WTC11 (cell line): ENCODE data around the gene SNX11. TPM values are rescaled to one million over a fixed set of nuclear protein-coding genes. Genes with fewer than 3 reads are reported as not detected.

Experiments
- ATAC-seq: fragments of 200-7000 bp; cut with Tn5 transposase; 2 replicates; pipeline ENCODE4 v1.10.0; 2021; ENCODE audit warnings: mild to moderate bottlenecking, moderate library complexity
- CTCF ChIA-PET: fragments of 300-600 bp; sonication (Branson Sonifier 250); formaldehyde crosslinking; loops from one replicate; lab custom pipeline; 2021; ENCODE audit warnings: antibody characterized with exemption; lab: Charles Lee
- POLR2A ChIA-PET: fragments of 350-600 bp; sonication (Branson Sonifier 250); formaldehyde crosslinking; loops from one replicate; lab custom pipeline; 2021; ENCODE audit warnings: antibody characterized with exemption; lab: Charles Lee
- DNase-seq: peaks from one replicate; pipeline ENCODE4 v3.0.0; 2021; ENCODE audit warnings: low spot score
- H3K27ac Mint-ChIP-seq: 2 replicates; pipeline ENCODE4 v1.8.0; 2021; ENCODE audit warnings: mixed read lengths
- H3K27me3 Mint-ChIP-seq: 2 replicates; pipeline ENCODE4 v1.8.0; 2021; ENCODE audit warnings: low read depth, mild to moderate bottlenecking, moderate library complexity, mixed read lengths
- H3K36me3 Mint-ChIP-seq: 2 replicates; pipeline ENCODE4 v1.8.0; 2021; ENCODE audit warnings: mixed read lengths
- H3K4me1 Mint-ChIP-seq: 2 replicates; pipeline ENCODE4 v1.8.0; 2022; ENCODE audit warnings: mixed read lengths
- H3K4me3 Mint-ChIP-seq: 2 replicates; pipeline ENCODE4 v1.8.0; 2021; ENCODE audit warnings: mild to moderate bottlenecking, moderate library complexity, mixed read lengths
- H3K9me3 Mint-ChIP-seq: 2 replicates; pipeline ENCODE4 v1.8.0; 2021; ENCODE audit warnings: mixed read lengths
- E2F4 ChIP-seq: sonication (generic); formaldehyde crosslinking; IDR thresholded peaks from 2 replicates; pipeline ENCODE4 v1.8.1; 2022; ENCODE audit warnings: low read depth, mild to moderate bottlenecking, moderate library complexity, missing genetic modification reagents, borderline replicate concordance
- ELF4 ChIP-seq: sonication (generic); formaldehyde crosslinking; IDR thresholded peaks from 2 replicates; pipeline ENCODE4 v1.8.1; 2022; ENCODE audit warnings: low read depth, mild to moderate bottlenecking, moderate library complexity, missing genetic modification reagents
- ETV6 ChIP-seq: sonication (generic); formaldehyde crosslinking; IDR thresholded peaks from 2 replicates; pipeline ENCODE4 v1.8.1; 2022; ENCODE audit warnings: mild to moderate bottlenecking, missing genetic modification reagents
- MLX ChIP-seq: sonication (generic); formaldehyde crosslinking; IDR thresholded peaks from 2 replicates; pipeline ENCODE4 v1.8.1; 2023; ENCODE audit warnings: mild to moderate bottlenecking, missing genetic modification reagents, moderate library complexity
- MYBL2 ChIP-seq: sonication (generic); formaldehyde crosslinking; IDR thresholded peaks from 2 replicates; pipeline ENCODE4 v1.8.1; 2023; ENCODE audit warnings: mild to moderate bottlenecking, moderate library complexity, missing genetic modification reagents
- NFE2L1 ChIP-seq: sonication (generic); formaldehyde crosslinking; IDR thresholded peaks from 2 replicates; pipeline ENCODE4 v1.8.1; 2023; ENCODE audit warnings: missing genetic modification reagents
- PRRX2 ChIP-seq: fragments of 250-450 bp; sonication (Bioruptor Pico); IDR thresholded peaks from 2 replicates; pipeline ENCODE4 v1.8.0; 2021; ENCODE audit warnings: mild to moderate bottlenecking
- TEAD4 ChIP-seq: sonication (generic); formaldehyde crosslinking; IDR thresholded peaks from 2 replicates; pipeline ENCODE4 v1.8.0; 2022; ENCODE audit warnings: mild to moderate bottlenecking, missing genetic modification reagents
- ZNF138 ChIP-seq: sonication (generic); formaldehyde crosslinking; conservative IDR thresholded peaks from 2 replicates; pipeline ENCODE4 v1.8.1; 2022; ENCODE audit warnings: mild to moderate bottlenecking, moderate library complexity, missing genetic modification reagents
- ZNF232 ChIP-seq: sonication (generic); formaldehyde crosslinking; IDR thresholded peaks from 2 replicates; pipeline ENCODE4 v1.8.0; 2022; ENCODE audit warnings: mild to moderate bottlenecking, missing genetic modification reagents
- ZNF671 ChIP-seq: fragments of 250-450 bp; sonication (Bioruptor Pico); IDR thresholded peaks from 2 replicates; pipeline ENCODE4 v1.8.0; 2021; ENCODE audit warnings: mild to moderate bottlenecking
- total RNA-seq: library from RNA; stranded (reverse); gene quantifications from 3 replicates; pipeline ENCODE4 v1.2.3, GENCODE V29; 2021
- TF ChIP-seq, protein P1 (sequence below): fragments of 250-450 bp; sonication (Bioruptor Pico); IDR thresholded peaks from 2 replicates; pipeline ENCODE4 v1.9.0; 2021; ENCODE audit warnings: mild to moderate bottlenecking
- TF ChIP-seq, protein P2 (sequence below): sonication (generic); formaldehyde crosslinking; IDR thresholded peaks from 2 replicates; pipeline ENCODE4 v1.8.1; 2023; ENCODE audit warnings: mild to moderate bottlenecking, missing genetic modification reagents
- TF ChIP-seq, protein P3 (sequence below): sonication (generic); formaldehyde crosslinking; IDR thresholded peaks from 2 replicates; pipeline ENCODE4 v1.8.0; 2023; ENCODE audit warnings: mild to moderate bottlenecking, missing genetic modification reagents

Gene SNX11
- total RNA-seq, 1 experiment from 2014 or later = 24.5 TPM

DNA sequence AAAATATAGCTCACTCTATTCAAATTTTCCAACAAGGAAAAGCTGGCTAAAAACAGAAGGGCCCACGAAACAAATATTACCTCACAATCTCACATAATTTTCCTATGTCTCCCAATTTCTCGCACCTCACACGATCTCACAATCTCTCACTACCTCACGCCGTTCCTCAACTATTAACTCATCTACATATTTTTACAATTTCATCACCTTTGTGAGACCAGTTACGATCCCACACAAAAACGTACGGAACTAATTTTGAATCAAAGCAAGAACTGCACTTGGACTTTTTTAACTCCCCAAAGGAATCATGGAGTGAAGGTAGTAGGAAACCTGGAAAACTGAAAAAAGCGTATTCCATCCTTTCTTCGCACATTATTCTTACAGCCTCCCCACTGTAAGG is 7.4 kb upstream of the SNX11 start:
- H3K4me3 Mint-ChIP-seq = peak overlapping the region; percentile 87
- H3K4me1 Mint-ChIP-seq = peaks cover 11% of the 10 kb centered on the region
- DNase-seq = no peak
- peak overlapping the region; percentile 97 for H3K27ac Mint-ChIP-seq
- ChIA-PET POLR2A (interaction anchor here (1.0 to 1.5 kb wide), 5 partner anchors 16 to 51 kb away, joined by 3 to 8 read pairs (median 7); no protein-coding TSS in a partner anchor), CTCF (interaction anchor here (0.6 to 3.3 kb wide), 10 partner anchors 20 to 236 kb away, joined by 3 to 19 read pairs (median 4); partner anchors contain the start of gene CDK5RAP3)
- peaks cover 10% of the 10 kb centered on the region for H3K9me3 Mint-ChIP-seq
- H3K36me3 Mint-ChIP-seq = no peaks in the 10 kb centered on the region
- H3K27me3 Mint-ChIP-seq = peaks cover 5% of the 10 kb centered on the region; the same call in 1 of the 2 replicates
- TF ChIP-seq, protein P1, sequence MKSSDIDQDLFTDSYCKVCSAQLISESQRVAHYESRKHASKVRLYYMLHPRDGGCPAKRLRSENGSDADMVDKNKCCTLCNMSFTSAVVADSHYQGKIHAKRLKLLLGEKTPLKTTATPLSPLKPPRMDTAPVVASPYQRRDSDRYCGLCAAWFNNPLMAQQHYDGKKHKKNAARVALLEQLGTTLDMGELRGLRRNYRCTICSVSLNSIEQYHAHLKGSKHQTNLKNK (CRISPR knock-in tag) = no peak
- TF ChIP-seq, protein P2, sequence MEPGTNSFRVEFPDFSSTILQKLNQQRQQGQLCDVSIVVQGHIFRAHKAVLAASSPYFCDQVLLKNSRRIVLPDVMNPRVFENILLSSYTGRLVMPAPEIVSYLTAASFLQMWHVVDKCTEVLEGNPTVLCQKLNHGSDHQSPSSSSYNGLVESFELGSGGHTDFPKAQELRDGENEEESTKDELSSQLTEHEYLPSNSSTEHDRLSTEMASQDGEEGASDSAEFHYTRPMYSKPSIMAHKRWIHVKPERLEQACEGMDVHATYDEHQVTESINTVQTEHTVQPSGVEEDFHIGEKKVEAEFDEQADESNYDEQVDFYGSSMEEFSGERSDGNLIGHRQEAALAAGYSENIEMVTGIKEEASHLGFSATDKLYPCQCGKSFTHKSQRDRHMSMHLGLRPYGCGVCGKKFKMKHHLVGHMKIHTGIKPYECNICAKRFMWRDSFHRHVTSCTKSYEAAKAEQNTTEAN (CRISPR knock-in tag) = no peak
- TF ChIP-seq ZNF671 (no peak), ZNF138 (CRISPR knock-in tag) (no peak), MLX (no peak), TEAD4 (CRISPR knock-in tag) (no peak), ELF4 (CRISPR knock-in tag) (no peak)
- TF ChIP-seq, protein P3, sequence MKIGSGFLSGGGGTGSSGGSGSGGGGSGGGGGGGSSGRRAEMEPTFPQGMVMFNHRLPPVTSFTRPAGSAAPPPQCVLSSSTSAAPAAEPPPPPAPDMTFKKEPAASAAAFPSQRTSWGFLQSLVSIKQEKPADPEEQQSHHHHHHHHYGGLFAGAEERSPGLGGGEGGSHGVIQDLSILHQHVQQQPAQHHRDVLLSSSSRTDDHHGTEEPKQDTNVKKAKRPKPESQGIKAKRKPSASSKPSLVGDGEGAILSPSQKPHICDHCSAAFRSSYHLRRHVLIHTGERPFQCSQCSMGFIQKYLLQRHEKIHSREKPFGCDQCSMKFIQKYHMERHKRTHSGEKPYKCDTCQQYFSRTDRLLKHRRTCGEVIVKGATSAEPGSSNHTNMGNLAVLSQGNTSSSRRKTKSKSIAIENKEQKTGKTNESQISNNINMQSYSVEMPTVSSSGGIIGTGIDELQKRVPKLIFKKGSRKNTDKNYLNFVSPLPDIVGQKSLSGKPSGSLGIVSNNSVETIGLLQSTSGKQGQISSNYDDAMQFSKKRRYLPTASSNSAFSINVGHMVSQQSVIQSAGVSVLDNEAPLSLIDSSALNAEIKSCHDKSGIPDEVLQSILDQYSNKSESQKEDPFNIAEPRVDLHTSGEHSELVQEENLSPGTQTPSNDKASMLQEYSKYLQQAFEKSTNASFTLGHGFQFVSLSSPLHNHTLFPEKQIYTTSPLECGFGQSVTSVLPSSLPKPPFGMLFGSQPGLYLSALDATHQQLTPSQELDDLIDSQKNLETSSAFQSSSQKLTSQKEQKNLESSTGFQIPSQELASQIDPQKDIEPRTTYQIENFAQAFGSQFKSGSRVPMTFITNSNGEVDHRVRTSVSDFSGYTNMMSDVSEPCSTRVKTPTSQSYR (CRISPR knock-in tag) = no peak
- no peak for ATAC-seq

GRCh38 chr17:48100591-48101011 is 7.0 kb upstream of the SNX11 start:
- Mint-ChIP-seq H3K36me3 (no peaks in the 10 kb centered on the region), H3K27me3 (peaks cover 5% of the 10 kb centered on the region; the same call in 1 of the 2 replicates), H3K4me3 (peak overlapping the region; percentile 87), H3K27ac (peak overlapping the region; percentile 97), H3K9me3 (peaks cover 10% of the 10 kb centered on the region), H3K4me1 (peaks cover 11% of the 10 kb centered on the region)
- CTCF ChIA-PET = interaction anchor here (0.5 to 3.3 kb wide), 13 partner anchors 20 to 235 kb away, joined by 3 to 19 read pairs (median 3); partner anchors contain the start of gene CDK5RAP3
- TF ChIP-seq ZNF232 (peak; percentile 72; the same call in 1 of the 2 replicates), MYBL2 (no peak), ELF4 (CRISPR knock-in tag) (no peak), E2F4 (no peak), NFE2L1 (CRISPR knock-in tag) (0 out of 2 replicates have a peak, but pooled peaks have one; percentile 44), ETV6 (CRISPR knock-in tag) (no peak), PRRX2 (CRISPR knock-in tag) (no peak)
- TF ChIP-seq, protein P2 (CRISPR knock-in tag) = no peak
- POLR2A ChIA-PET = interaction anchor here (1.0 to 1.5 kb wide), 6 partner anchors 16 to 52 kb away, joined by 3 to 8 read pairs (median 6); no protein-coding TSS in a partner anchor
- DNase-seq (peak; percentile 74), ATAC-seq (peak; percentile 62)
